GM18873 (cell line): ENCODE measurements around the gene SRPRA.
A peak's percentile ranks its signal among the peaks of the same experiment; 100 is the strongest.
"Not testable (repeated sequence)": the region's sequence is repeated elsewhere in the genome, so short reads cannot be mapped to it uniquely, and the experiment has no call there.

ENCODE experiments used
- ATAC-seq: cut with Tn5 transposase; IDR thresholded peaks from one replicate; pipeline ENCODE4 v1.9.1; 2021; ENCODE audit warnings: mild to moderate bottlenecking, moderate library complexity, moderate number of reproducible peaks; ENCODE audit not compliant: unreplicated experiment, low FRiP score

Gene SRPRA

GRCh38 chr11:126268708-126269579 lies at the start of gene SRPRA, which contains the start of gene FOXRED1:
SRPRA (minus strand) TSS chr11:126268895; CDS start chr11:126268804, 91 bp downstream.
FOXRED1 (plus strand) TSS chr11:126269154; CDS start chr11:126269207, 53 bp downstream.
- ATAC-seq: peak; percentile 97

- ATAC-seq: peak; percentile 15
Observed at GRCh38 chr11:126317756-126318573, 49.3 kb upstream of the SRPRA start.

GRCh38 chr11:126317432-126317755 lies 48.7 kb upstream of the SRPRA start:
- ATAC-seq: no peak

GRCh38 chr11:126313826-126314225 lies 45.1 kb upstream of the SRPRA start:
- ATAC-seq: no peak

GRCh38 chr11:126312961-126313360 lies 44.3 kb upstream of the SRPRA start:
- no peak for ATAC-seq

GRCh38 chr11:126311401-126312291 lies 43.0 kb upstream of the SRPRA start:
- ATAC-seq: no peak

GRCh38 chr11:126310992-126311310 lies 42.3 kb upstream of the SRPRA start:
- ATAC-seq: no peak

GRCh38 chr11:126310200-126310991 lies 41.7 kb upstream of the SRPRA start:
- no peak for ATAC-seq

- not testable (repeated sequence) for ATAC-seq
Observed at GRCh38 chr11:126308771-126309170, 40.1 kb upstream of the SRPRA start.

- no peak for ATAC-seq
Observed at GRCh38 chr11:126308271-126308671, 39.6 kb upstream of the SRPRA start.

- no peak for ATAC-seq
Observed at GRCh38 chr11:126307706-126308105, 39.0 kb upstream of the SRPRA start.

GRCh38 chr11:126305699-126306098 lies 37.0 kb upstream of the SRPRA start:
- peak; percentile 44 for ATAC-seq

GRCh38 chr11:126304457-126305075 lies 35.9 kb upstream of the SRPRA start:
- ATAC-seq: no peak

GRCh38 chr11:126303623-126304456 lies 35.1 kb upstream of the SRPRA start, which contains the start of gene DCPS:
DCPS (plus strand) TSS chr11:126304060; CDS start chr11:126304081, 21 bp downstream.
- peak; percentile 80 for ATAC-seq

- ATAC-seq: no peak
Observed at GRCh38 chr11:126297004-126297403, 28.3 kb upstream of the SRPRA start.

- ATAC-seq: no peak
Observed at GRCh38 chr11:126293726-126294125, 25.0 kb upstream of the SRPRA start.

- no peak for ATAC-seq
Observed at GRCh38 chr11:126290887-126291286, 22.2 kb upstream of the SRPRA start.

- ATAC-seq: no peak
Observed at GRCh38 chr11:126288237-126288636, 19.5 kb upstream of the SRPRA start.
